Muscle layer of duodenum (tissue), 2 donors: Measurements from ENCODE around the gene C10orf67.

Experiments
- H3K27ac ChIP-seq: one replicate; pipeline ENCODE4 v1.7.0; 2013; ENCODE audit warnings: mild to moderate bottlenecking, low read length
- H3K27me3 ChIP-seq: one replicate; pipeline ENCODE4 v1.7.0; 2013; ENCODE audit warnings: low read depth, mild to moderate bottlenecking, control low read depth, low read length
- H3K36me3 ChIP-seq, 2 donors: one replicate each; pipeline ENCODE4 v1.7.0; 2013; ENCODE audit warnings: low read length in 2 of 2, control low read depth in 1 of 2, mild to moderate bottlenecking in 1 of 2; ENCODE audit not compliant: insufficient read depth in 2 of 2, control insufficient read depth in 1 of 2
- H3K4me1 ChIP-seq, 2 donors: one replicate each; pipeline ENCODE4 v1.7.0; 2013; ENCODE audit warnings: low read length in 2 of 2, mild to moderate bottlenecking in 2 of 2, control low read depth in 1 of 2, moderate library complexity in 1 of 2; ENCODE audit not compliant: insufficient read depth in 2 of 2, control insufficient read depth in 1 of 2
- H3K4me3 ChIP-seq, 2 donors: one replicate each; pipeline ENCODE4 v1.7.0; 2013; ENCODE audit warnings: low read length in 2 of 2, low read depth in 1 of 2, mild to moderate bottlenecking in 1 of 2
- H3K9me3 ChIP-seq, 2 donors: one replicate each; pipeline ENCODE4 v1.7.0; 2013; ENCODE audit warnings: low read length in 2 of 2, control low read depth in 1 of 2, mild to moderate bottlenecking in 1 of 2; ENCODE audit not compliant: control insufficient read depth in 1 of 2
- donor health status: healthy.

C10orf67 gene

DNA sequence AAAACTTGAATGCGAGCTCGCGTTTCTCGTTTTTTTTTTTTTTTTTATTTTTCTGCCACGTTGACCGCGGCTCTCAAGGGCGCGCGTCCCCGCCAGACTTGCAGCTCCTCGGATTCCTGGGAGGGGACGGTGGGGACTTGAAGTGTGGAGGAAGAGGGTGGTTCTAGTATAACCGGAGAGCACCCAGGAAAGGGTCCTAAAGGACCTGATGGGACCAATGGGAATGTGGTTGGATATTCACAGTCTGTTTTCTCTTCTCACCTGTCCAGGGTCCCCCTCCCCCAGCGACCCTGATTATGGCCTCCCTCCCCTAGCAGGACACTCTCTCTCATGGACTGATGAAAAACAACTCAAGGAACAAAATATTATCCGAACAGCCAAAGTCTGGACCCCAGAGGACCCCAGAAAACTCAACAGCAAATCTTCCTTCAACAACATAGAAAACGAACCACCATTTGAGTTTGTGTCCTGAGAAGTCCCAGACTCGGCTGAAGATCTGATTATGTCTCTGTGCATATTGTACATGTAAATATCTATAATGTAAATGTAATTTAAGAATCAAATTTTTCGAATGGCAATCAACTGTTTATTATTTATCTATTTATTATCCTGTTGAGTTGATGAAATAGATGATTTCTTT is 151.0 kb downstream of the C10orf67 start:
- Histone ChIP-seq H3K27ac (no peak overlapping the region), H3K27me3 (peaks cover 38% of the 10 kb centered on the region), H3K4me1 (peaks cover 0 to 27% of the 10 kb centered on the region in 2 donors), H3K36me3 (no peaks in the 10 kb centered on the region), H3K9me3 (no peaks in the 10 kb centered on the region), H3K4me3 (no peak overlapping the region)

DNA sequence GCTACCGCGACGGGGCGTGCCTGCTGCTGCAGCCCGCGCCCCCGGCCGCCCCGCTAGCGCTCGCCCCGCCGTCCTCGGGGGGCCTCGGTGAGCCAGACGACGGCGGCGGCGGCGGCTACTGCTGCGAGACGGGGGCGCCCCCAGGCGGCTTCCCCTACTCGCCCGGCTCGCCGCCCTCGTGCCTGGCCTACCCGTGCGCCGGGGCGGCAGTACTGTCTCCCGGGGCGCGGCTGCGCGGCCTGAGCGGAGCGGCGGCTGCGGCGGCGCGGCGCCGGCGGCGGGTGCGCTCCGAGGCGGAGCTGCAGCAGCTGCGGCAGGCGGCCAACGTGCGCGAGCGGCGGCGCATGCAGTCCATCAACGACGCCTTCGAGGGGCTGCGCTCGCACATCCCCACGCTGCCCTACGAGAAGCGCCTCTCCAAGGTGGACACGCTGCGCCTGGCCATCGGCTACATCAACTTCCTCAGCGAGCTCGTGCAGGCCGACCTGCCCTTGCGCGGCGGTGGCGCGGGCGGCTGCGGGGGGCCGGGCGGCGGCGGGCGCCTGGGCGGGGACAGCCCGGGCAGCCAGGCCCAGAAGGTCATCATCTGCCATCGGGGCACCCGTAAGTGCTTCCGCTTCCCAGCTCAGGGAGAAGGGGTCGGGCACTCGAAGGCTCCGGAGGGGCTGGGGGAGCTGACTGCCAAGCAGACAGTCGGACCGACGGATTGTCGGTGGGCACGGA is 151.7 kb downstream of the C10orf67 start:
- H3K4me3 ChIP-seq, result peak overlapping the region in 1 of 2 donors; percentile 40
- no peaks in the 10 kb centered on the region for H3K9me3 ChIP-seq
- H3K27me3 ChIP-seq, result peaks cover 38% of the 10 kb centered on the region
- no peak overlapping the region for H3K27ac ChIP-seq
- no peaks in the 10 kb centered on the region for H3K36me3 ChIP-seq
- peaks cover 0 to 27% of the 10 kb centered on the region in 2 donors for H3K4me1 ChIP-seq

DNA sequence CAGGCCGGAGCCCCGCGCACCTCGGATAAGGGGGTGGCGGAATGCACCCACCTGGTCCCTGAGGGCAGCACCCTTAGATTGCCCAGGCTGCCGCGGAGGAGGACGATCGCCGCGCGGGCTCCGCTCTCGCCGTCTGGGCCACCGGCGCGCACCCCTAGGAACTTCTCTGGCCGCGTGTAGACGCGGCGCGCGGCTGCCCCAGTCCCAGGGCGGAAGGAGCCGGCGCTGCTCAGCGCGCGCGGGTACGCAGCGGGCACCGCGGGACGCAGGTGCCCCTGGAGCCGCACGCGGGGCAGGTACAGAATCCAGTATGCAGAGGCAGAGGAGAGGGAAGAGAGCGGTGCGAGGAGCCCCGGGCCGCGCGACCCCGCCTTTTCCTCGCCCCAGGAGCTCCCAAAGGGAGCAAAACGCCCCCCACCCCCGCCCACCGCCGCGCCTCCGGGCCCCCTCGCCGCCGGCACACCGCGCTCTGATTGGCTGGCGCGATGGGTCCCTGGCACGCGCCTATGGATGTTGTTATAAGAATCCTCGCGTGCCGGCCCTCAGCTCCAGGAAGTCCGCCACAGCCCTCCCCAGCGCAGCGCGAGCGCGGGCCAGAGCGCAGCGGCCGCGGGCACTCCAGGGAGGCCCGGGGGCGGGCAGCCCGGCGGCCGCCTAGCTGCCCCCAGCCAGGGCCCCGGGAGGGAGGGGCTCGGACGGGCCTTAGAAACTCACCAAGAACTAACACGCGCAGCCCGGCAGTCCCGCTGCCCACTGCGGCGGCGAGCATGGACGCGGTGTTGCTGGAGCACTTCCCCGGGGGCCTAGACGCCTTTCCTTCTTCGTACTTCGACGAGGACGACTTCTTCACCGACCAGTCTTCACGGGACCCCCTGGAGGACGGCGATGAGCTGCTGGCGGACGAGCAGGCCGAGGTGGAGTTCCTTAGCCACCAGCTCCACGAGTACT is 152.6 kb downstream of the C10orf67 start, which contains the start of gene PTF1A:
Gene PTF1A (plus strand): TSS at position 549 of the 948 bp plus-strand sequence. CDS start 219 bp downstream, at position 768.
- Histone ChIP-seq H3K36me3 (no peaks in the 10 kb centered on the region), H3K4me3 (peak within 1 kb of the TSS in 1 of 2 donors; percentile 40), H3K9me3 (no peaks in the 10 kb centered on the region), H3K27ac (no peak within 1 kb of the TSS), H3K27me3 (peaks cover 38% of the 10 kb centered on the region), H3K4me1 (peaks cover 0 to 27% of the 10 kb centered on the region in 2 donors)

DNA sequence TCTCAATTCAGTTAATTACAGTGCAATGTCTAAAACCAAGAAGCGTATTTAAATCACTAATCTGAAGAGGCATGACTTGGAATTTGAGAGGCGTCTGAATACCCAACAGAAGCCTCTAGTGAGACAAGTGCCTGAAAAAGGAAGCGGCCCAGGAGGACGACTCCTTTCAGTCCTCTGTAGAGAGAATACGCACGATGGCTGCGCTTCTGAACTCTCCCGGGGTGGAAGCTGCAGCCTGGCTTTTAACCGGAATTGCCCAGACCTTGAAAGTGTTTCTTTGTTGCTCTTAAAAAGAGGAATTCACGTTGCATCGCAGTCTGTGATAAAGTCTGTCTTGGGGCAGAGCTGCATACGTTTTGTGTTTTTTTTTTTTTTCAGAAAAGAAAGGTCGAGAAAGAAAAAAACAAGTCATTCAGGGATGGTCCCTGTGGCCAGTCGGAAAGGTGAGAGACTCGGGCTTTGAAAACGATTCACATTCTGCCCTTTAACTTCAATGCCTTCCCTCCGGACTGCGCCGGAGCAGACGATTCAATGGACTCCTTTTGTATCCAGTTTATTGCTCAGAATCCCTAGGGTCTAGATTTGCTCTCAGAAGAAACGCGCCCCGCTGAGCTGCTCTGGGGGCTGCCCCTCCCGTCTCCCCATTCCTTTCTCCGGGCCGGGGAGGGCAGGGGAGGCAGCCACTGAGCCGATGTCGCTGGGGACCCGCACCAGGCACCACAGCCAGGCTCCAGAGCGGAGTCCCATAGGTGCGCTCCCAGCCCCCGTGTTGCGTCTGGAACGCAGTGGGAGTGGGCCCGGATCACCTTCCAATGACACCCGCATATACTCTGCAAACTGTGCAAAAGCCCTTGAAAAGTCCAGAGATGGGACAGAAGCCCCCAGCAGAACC is 153.5 kb downstream of the C10orf67 start:
- H3K4me3 ChIP-seq, result no peak overlapping the region
- H3K4me1 ChIP-seq, result peaks cover 0 to 27% of the 10 kb centered on the region in 2 donors
- peaks cover 33% of the 10 kb centered on the region for H3K27me3 ChIP-seq
- H3K36me3 ChIP-seq, result no peaks in the 10 kb centered on the region
- H3K27ac ChIP-seq, result no peak overlapping the region
- H3K9me3 ChIP-seq, result no peaks in the 10 kb centered on the region

DNA sequence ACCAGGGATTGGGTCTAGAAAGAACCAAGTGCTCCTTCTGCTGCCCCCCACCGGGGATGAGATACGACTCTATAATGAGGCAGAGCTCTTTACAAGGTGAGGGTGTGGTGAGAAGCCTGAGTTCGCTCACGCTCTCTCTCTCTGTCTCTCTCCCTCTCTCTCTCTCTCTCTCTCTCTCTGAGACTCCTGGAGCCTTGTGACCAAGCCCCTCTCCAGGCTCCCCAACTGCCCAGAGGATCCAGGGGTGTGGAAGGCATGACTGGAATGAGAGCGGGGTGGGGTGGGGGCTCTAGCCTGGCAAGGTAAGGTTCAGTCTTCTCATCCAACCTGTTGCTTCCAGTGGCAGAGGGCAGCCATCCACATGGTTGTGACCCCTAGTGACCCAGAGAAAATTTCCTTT is 155.6 kb downstream of the C10orf67 start:
- Histone ChIP-seq H3K4me1 (peaks cover 0 to 19% of the 10 kb centered on the region in 2 donors), H3K27me3 (peaks cover 15% of the 10 kb centered on the region), H3K4me3 (no peak overlapping the region), H3K9me3 (no peaks in the 10 kb centered on the region), H3K27ac (no peak overlapping the region), H3K36me3 (no peaks in the 10 kb centered on the region)

DNA sequence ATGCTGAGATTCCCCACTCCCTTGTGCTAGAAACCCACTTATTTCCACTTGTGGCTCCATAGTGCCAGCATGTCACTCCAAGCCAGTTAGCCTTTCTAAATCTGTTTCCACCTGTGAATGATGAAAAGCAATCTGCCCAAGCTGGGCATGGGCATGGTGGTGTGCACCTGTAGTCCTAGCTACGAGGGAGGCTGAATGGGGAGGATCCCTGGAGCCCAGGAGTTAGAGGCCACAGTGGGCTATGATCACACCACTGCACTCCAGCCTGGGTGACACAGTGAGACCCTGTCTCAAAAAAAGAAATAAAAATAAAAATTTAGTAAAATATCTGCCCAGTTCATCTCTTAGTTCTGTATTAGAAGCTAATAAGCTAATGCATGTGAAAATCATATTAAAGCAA is 157.4 kb downstream of the C10orf67 start:
- no peak overlapping the region for H3K4me3 ChIP-seq
- no peaks in the 10 kb centered on the region for H3K9me3 ChIP-seq
- no peak overlapping the region for H3K27ac ChIP-seq
- no peaks in the 10 kb centered on the region for H3K36me3 ChIP-seq
- peaks cover 0 to 9% of the 10 kb centered on the region in 2 donors for H3K4me1 ChIP-seq
- H3K27me3 ChIP-seq, result peaks cover 10% of the 10 kb centered on the region

DNA sequence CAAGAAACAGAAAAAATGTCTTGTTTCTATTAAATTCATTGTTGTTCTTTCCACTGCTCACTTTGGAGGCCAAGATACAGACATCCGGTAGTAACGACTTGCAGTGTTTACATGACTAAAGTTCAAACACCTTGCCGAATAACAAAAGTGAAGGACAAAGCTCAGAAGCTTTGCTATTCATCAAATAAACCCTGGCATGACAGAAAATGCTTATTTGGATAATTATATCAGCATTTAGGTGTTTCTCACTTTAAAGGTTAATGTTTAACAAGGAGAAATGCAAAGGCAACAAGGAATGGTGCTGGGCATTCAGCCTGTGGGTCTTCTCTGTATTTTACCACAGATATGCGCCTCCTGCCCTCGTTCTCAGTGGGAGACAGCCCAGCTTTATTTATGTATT is 157.9 kb downstream of the C10orf67 start:
- H3K9me3 ChIP-seq, result no peaks in the 10 kb centered on the region
- H3K36me3 ChIP-seq, result no peaks in the 10 kb centered on the region
- no peak overlapping the region for H3K27ac ChIP-seq
- H3K4me1 ChIP-seq, result peaks cover 0 to 4% of the 10 kb centered on the region in 2 donors
- peaks cover 10% of the 10 kb centered on the region for H3K27me3 ChIP-seq
- no peak overlapping the region for H3K4me3 ChIP-seq

DNA sequence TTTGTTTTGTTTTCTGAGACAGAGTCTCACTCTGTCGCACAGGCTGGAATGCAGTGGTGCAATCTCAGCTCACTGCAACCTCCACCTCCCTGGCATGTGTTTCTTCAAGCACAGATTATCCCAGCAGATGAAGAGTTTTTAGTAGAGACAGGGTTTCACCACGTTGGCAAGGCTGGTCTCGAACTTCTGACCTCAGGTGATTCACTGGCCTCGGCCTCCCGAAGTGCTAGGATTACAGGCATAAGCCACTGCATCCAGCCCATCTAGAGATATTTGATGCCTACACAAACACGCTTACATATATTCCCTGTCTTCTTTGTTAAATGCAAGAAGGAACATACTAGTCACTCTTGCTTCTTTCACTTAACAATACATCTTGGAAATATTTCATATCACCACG is 158.4 kb downstream of the C10orf67 start:
- Histone ChIP-seq H3K4me3 (no peak overlapping the region), H3K36me3 (no peaks in the 10 kb centered on the region), H3K4me1 (no peaks in the 10 kb centered on the region), H3K9me3 (no peaks in the 10 kb centered on the region), H3K27me3 (peaks cover 8% of the 10 kb centered on the region), H3K27ac (no peak overlapping the region)

DNA sequence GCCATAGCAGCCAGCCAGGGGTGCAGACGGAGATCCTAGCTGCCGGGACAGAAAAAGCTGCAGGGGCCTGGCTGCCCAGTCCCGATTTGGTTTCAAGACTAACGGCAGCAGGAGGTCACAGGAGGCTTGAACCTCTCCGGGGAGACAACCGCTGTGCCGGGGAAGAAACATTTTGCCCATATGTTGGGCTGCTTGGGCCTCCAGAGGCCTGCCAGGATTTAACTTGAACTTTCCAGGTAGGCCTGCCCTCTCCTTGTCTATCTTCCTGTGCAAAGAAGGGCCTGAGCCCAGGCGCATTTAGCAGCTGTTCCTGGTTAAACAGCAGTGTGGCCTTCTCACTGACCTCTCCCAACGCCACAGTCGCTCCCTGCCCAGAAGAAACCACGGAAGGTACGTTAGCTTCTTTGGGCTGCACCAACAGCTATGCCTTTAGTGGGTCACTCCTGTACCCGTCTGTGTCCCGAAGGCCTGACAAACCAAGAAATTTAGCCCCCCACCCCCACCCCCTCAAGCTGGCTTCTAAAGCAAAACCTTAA is 169.6 kb downstream of the C10orf67 start:
- peaks cover 16% of the 10 kb centered on the region for H3K27me3 ChIP-seq
- H3K9me3 ChIP-seq, result no peaks in the 10 kb centered on the region
- H3K27ac ChIP-seq, result no peak overlapping the region
- H3K4me3 ChIP-seq, result no peak overlapping the region
- H3K4me1 ChIP-seq, result peaks cover 0 to 14% of the 10 kb centered on the region in 2 donors
- no peaks in the 10 kb centered on the region for H3K36me3 ChIP-seq
